DOHH2 (cell line): ENCODE results near the gene STYX.

Source experiments
- H3F3A ChIP-seq: fragments of 200-600 bp; sonication (generic), shearing (Covaris generic); 2 replicates; pipeline ENCODE4 v1.6.0; 2016; ENCODE audit warnings: antibody characterized with exemption, mild to moderate bottlenecking; ENCODE audit not compliant: control insufficient read depth, insufficient read depth
- H3K27ac ChIP-seq: fragments of 200-600 bp; sonication (generic); 2 replicates; pipeline ENCODE4 v1.5.1; 2014; ENCODE audit warnings: low read depth, mild to moderate bottlenecking, low read length, moderate library complexity
- H3K27me3 ChIP-seq: fragments of 200-600 bp; sonication (generic); 2 replicates; pipeline ENCODE4 v1.6.1; 2014; ENCODE audit warnings: mild to moderate bottlenecking, low read length, mixed read lengths; ENCODE audit not compliant: control insufficient read depth
- H3K36me3 ChIP-seq: fragments of 200-600 bp; sonication (generic); 2 replicates; pipeline ENCODE4 v1.6.1; 2014; ENCODE audit warnings: mild to moderate bottlenecking, low read length, moderate library complexity, mixed read lengths; ENCODE audit not compliant: control insufficient read depth
- H3K4me1 ChIP-seq: fragments of 200-600 bp; sonication (generic); 2 replicates; pipeline ENCODE4 v1.6.1; 2014; ENCODE audit warnings: mild to moderate bottlenecking, low read length, mixed read lengths; ENCODE audit not compliant: control insufficient read depth
- H3K4me2 ChIP-seq: fragments of 200-600 bp; sonication (generic); 2 replicates; pipeline ENCODE4 v1.6.0; 2014; ENCODE audit warnings: mild to moderate bottlenecking, low read length, moderate library complexity
- H3K4me3 ChIP-seq: fragments of 200-600 bp; sonication (generic); 2 replicates; pipeline ENCODE4 v1.5.1; 2014; ENCODE audit warnings: mild to moderate bottlenecking, low read length, mixed read lengths
- H3K79me2 ChIP-seq: fragments of 200-600 bp; sonication (generic); 2 replicates; pipeline ENCODE4 v1.6.1; 2014; ENCODE audit warnings: mild to moderate bottlenecking, low read length, mixed read lengths; ENCODE audit not compliant: control insufficient read depth
- H3K9me2 ChIP-seq: fragments of 200-600 bp; sonication (generic); replicated peaks from 2 replicates; pipeline ENCODE4 v1.6.1; 2014; ENCODE audit warnings: mild to moderate bottlenecking, low read length, mixed read lengths; ENCODE audit not compliant: control insufficient read depth
- H3K9me3 ChIP-seq: fragments of 200-600 bp; sonication (generic); 2 replicates; pipeline ENCODE4 v1.6.1; 2014; ENCODE audit warnings: antibody characterized with exemption, low read length, mixed read lengths; ENCODE audit not compliant: control insufficient read depth, insufficient read depth
- H4K20me1 ChIP-seq: fragments of 200-600 bp; sonication (generic); 2 replicates; pipeline ENCODE4 v1.6.0; 2014; ENCODE audit warnings: low read depth, mild to moderate bottlenecking, antibody characterized with exemption, low read length, moderate library complexity; ENCODE audit not compliant: control insufficient read depth, insufficient read depth
- CTCF ChIP-seq: fragments of 200-600 bp; sonication (generic); IDR thresholded peaks from one replicate; pipeline ENCODE4 v1.5.1; 2014; ENCODE audit warnings: antibody characterized with exemption, mild to moderate bottlenecking, low read depth, low read length; ENCODE audit not compliant: poor library complexity, severe bottlenecking
- EZH2phosphoT487 ChIP-seq: fragments of 200-600 bp; sonication (generic); IDR thresholded peaks from 2 replicates; pipeline ENCODE4 v1.6.1; 2017; ENCODE audit warnings: borderline replicate concordance, mild to moderate bottlenecking, antibody characterized with exemption, low read length, moderate library complexity, mixed read lengths

Gene STYX

DNA sequence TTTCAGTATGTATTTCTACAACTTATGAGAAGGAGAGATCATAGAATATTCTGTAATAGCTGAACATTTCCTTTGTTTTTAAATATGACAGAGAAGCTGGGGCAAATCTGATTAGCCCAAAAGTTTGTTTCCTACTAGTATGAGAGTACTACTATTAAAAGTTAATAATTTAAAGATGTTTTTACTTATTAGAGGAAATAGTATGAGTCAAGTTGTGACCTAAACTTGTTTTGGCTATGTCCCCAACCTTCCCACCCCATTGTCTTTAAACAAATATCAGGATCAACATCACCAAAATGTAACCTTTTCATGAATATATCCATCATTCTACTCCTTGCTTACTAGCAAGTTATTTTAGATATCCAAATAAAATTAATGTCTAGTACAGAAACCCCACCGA is 50.9 kb downstream of the STYX start:
- H3K4me2 ChIP-seq = no peak overlapping the region
- H3K27me3 ChIP-seq = no peaks in the 10 kb centered on the region
- H3K9me2 ChIP-seq = no peaks in the 10 kb centered on the region
- TF ChIP-seq EZH2phosphoT487 = no peak
- TF ChIP-seq CTCF = no peak
- no peaks in the 10 kb centered on the region for H4K20me1 ChIP-seq
- H3K36me3 ChIP-seq = peaks cover 42% of the 10 kb centered on the region
- no peaks in the 10 kb centered on the region for H3K4me1 ChIP-seq
- H3K9me3 ChIP-seq = no peaks in the 10 kb centered on the region
- H3K79me2 ChIP-seq = no peaks in the 10 kb centered on the region
- no peaks in the 10 kb centered on the region; the same call in 1 of the 2 replicates for H3F3A ChIP-seq
- H3K27ac ChIP-seq = no peak overlapping the region
- no peak overlapping the region for H3K4me3 ChIP-seq

DNA sequence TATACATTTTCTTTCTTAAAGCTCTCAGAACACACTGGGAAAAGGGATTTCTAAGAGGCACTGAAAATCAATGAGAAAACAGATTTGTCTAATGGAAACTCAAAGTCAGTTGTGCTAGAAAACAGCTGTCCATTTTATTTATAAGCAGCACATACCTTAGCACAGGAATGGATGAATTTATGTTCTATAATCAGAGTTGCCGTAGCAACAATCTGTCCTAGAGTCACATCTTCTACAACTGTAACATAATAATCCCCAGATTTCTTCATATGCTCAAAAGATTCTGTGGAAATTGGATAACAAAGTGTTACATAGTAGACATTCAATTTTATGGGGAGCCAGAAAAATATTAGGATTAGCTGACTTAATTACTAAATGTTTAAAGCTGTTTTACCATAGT is 51.7 kb downstream of the STYX start:
- no peak for TF ChIP-seq CTCF
- no peaks in the 10 kb centered on the region for H4K20me1 ChIP-seq
- H3K9me2 ChIP-seq = no peaks in the 10 kb centered on the region
- no peaks in the 10 kb centered on the region for H3K4me1 ChIP-seq
- H3K9me3 ChIP-seq = no peaks in the 10 kb centered on the region
- peaks cover 38% of the 10 kb centered on the region for H3K36me3 ChIP-seq
- 0 out of 2 replicates have a peak, but pooled peaks cover 6% of the 10 kb centered on the region for H3K79me2 ChIP-seq
- H3K27me3 ChIP-seq = no peaks in the 10 kb centered on the region
- no peaks in the 10 kb centered on the region; the same call in 1 of the 2 replicates for H3F3A ChIP-seq
- no peak overlapping the region for H3K4me2 ChIP-seq
- no peak overlapping the region for H3K27ac ChIP-seq
- no peak overlapping the region for H3K4me3 ChIP-seq

DNA sequence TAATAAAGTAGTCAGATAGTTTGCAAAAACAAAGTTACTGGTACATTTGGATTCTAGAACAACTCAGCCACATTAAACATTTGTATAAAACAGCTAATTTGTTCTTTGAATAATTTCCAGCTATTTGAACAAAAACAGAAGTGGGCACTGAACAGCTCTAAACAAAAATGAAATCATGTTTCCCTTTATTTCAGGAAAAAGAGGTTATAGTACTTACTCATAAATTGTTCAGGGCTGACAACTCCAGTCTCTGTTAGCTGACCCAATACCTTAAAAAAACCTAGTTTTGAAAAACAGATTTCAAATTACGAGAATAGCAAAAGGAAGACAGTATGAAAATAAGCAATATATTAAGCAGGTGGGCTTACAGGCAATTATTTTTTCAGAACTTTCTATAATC is 53.2 kb downstream of the STYX start:
- no peak overlapping the region for H3K4me2 ChIP-seq
- no peaks in the 10 kb centered on the region for H3K4me1 ChIP-seq
- no peaks in the 10 kb centered on the region for H4K20me1 ChIP-seq
- H3K4me3 ChIP-seq = no peak overlapping the region
- no peaks in the 10 kb centered on the region for H3K9me3 ChIP-seq
- peaks cover 26% of the 10 kb centered on the region for H3K36me3 ChIP-seq
- H3K27me3 ChIP-seq = no peaks in the 10 kb centered on the region
- no peak overlapping the region for H3K27ac ChIP-seq
- peaks cover 3% of the 10 kb centered on the region; the same call in 1 of the 2 replicates for H3F3A ChIP-seq
- H3K9me2 ChIP-seq = no peaks in the 10 kb centered on the region
- TF ChIP-seq EZH2phosphoT487 = no peak
- no peak for TF ChIP-seq CTCF
- H3K79me2 ChIP-seq = peaks cover 16% of the 10 kb centered on the region
